PFSK-1 (cell line): ENCODE data around the gene FOXO3.

Experiments used
- FOXP2 ChIP-seq: optimal IDR thresholded peaks from 2 replicates; pipeline ENCODE3; 2011; ENCODE audit warnings: borderline replicate concordance, control low read depth, inconsistent platforms; ENCODE audit not compliant: insufficient read depth; ENCODE audit errors: extremely low read length, extremely low read depth
- POLR2AphosphoS5 ChIP-seq: IDR thresholded peaks from 2 replicates; pipeline ENCODE4 v1.6.1; 2012; ENCODE audit warnings: low read depth, mild to moderate bottlenecking, control low read depth, low read length, moderate library complexity
- SIN3A ChIP-seq: IDR thresholded peaks from 2 replicates; pipeline ENCODE4 v1.6.1; 2012; ENCODE audit warnings: mild to moderate bottlenecking, low read length, moderate library complexity, borderline replicate concordance; ENCODE audit not compliant: insufficient read depth
- TAF1 ChIP-seq: IDR thresholded peaks from 2 replicates; pipeline ENCODE4 v1.6.1; 2012; ENCODE audit warnings: low read length, control low read depth, borderline replicate concordance; ENCODE audit not compliant: insufficient read depth

DNA sequence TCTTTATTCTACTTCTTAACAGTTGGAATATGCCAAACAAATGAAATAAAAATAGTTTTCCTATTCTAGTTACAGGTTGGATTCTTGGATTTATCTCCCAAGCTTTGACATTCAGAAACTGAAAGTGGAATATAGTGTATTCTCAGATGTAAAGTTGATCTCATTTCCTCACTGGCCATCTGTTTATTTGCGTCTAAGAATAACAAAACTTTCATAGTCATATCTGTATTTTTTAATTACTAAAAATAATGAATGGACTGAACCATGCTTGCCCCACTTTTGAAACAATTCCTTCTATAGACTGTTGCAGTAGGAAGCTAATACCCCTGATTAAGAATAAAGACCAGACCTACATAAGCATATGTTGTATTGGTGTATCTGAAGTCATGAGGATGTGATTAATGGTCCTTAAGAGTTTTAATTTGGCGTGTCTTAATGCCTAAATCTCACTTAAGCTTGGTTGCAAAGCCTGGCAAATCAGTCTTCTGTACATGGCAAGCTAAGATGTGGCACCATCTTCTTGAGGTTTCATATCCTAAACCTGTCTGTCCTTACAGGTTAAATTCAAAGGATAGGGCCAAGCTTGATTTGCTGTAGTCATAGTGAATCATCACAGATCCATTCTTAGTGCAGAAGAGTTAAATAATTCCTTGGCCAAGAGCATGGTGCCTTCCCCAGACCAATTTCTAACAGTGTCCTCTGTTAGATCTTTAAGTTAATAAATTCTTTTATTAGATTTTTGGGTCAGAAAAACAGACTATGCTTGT is 58.9 kb downstream of the FOXO3 start:
- no peak for TF ChIP-seq POLR2AphosphoS5
- TF ChIP-seq SIN3A: no peak
- TF ChIP-seq FOXP2: no peak
- TF ChIP-seq TAF1: no peak
